ENCODE measurements around the gene TRMT6. TPM values are rescaled to one million over a fixed set of nuclear protein-coding genes. Genes with fewer than 3 reads are reported as not detected.

Gene TRMT6
- total RNA-seq, 1 experiment from 2014 or later, result 16.2 TPM

GRCh38 chr20:5969940-5970339 is 19.6 kb upstream of the TRMT6 start:
- no peaks in the 10 kb centered on the region for H4K20me1 ChIP-seq (ENCODE audit: insufficient read depth)
- no peak overlapping the region for H3K4me3 ChIP-seq
- H3K9me3 ChIP-seq (ENCODE audit: insufficient read depth, low read depth), result no peaks in the 10 kb centered on the region
- no TSS peak for BruUV-seq (replicated peaks)
- H3K4me1 ChIP-seq (replicated peaks; ENCODE audit: insufficient read depth), result 0 out of 2 replicates have a peak, but pooled peaks cover 4% of the 10 kb centered on the region
- H3F3A ChIP-seq (ENCODE audit: insufficient read depth, low read depth), result no peaks in the 10 kb centered on the region
- CTCF ChIA-PET, result no interaction called here
- H3K9me2 ChIP-seq (ENCODE audit: insufficient read depth), result no peaks in the 10 kb centered on the region
- TF ChIP-seq, protein P1, sequence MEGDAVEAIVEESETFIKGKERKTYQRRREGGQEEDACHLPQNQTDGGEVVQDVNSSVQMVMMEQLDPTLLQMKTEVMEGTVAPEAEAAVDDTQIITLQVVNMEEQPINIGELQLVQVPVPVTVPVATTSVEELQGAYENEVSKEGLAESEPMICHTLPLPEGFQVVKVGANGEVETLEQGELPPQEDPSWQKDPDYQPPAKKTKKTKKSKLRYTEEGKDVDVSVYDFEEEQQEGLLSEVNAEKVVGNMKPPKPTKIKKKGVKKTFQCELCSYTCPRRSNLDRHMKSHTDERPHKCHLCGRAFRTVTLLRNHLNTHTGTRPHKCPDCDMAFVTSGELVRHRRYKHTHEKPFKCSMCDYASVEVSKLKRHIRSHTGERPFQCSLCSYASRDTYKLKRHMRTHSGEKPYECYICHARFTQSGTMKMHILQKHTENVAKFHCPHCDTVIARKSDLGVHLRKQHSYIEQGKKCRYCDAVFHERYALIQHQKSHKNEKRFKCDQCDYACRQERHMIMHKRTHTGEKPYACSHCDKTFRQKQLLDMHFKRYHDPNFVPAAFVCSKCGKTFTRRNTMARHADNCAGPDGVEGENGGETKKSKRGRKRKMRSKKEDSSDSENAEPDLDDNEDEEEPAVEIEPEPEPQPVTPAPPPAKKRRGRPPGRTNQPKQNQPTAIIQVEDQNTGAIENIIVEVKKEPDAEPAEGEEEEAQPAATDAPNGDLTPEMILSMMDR (conservative IDR thresholded peaks at IDR 0.05), result no peak
- no peak for TF ChIP-seq EZH2 (IDR thresholded peaks at IDR 0.05; ENCODE audit: low read depth)
- no peak overlapping the region for H2AFZ ChIP-seq
- H3K79me2 ChIP-seq (ENCODE audit: low read depth), result no peaks in the 10 kb centered on the region
- intact Hi-C loops (cut with micrococcal nuclease; ENCODE audit: unreplicated experiment), result no loop called here
- H3K27me3 ChIP-seq (ENCODE audit: insufficient read depth, low read depth), result no peaks in the 10 kb centered on the region
- no peak overlapping the region for H3K4me2 ChIP-seq
- POLR2A ChIA-PET (ENCODE audit: unreplicated experiment), result no interaction called here
- no peak overlapping the region for H3K27ac ChIP-seq
- H3K36me3 ChIP-seq (ENCODE audit: low read depth), result peaks cover 10% of the 10 kb centered on the region
- DNase-seq, result no peak

DNA sequence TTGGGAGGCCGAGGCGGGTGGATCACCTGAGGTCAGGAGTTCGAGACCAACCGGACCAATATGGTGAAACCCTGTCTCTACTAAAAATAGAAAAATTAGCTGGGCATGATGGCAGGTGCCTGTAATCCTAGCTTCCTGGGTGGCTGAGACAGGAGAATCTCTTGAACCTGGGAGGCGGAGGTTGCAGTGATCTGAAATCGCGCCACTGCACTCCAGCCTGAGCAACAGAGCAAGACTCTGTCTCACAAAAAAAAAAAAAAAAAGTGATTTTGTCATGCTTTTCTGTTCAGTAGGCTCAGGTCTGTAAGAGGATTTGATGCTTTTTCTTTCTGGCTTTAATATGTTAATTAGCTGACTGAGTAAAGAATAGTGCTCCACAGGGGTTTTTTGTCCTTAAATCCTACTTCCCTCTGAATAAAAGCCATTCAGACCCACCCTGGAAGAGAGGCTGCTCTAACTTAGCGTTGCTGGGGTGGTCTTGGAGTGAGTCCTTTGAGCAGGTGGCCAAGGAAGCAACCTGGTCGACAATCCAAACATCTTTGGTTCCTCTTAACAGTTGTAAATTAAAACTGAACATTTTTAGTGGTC is 19.1 kb upstream of the TRMT6 start:
- intact Hi-C loops (cut with micrococcal nuclease; ENCODE audit: unreplicated experiment), result no loop called here
- Histone ChIP-seq H3K9me2 (ENCODE audit: insufficient read depth) (no peaks in the 10 kb centered on the region), H3K79me2 (ENCODE audit: low read depth) (no peaks in the 10 kb centered on the region), H3K4me2 (no peak overlapping the region), H4K20me1 (ENCODE audit: insufficient read depth) (no peaks in the 10 kb centered on the region), H3K27me3 (ENCODE audit: insufficient read depth, low read depth) (no peaks in the 10 kb centered on the region), H3K4me3 (no peak overlapping the region), H3K27ac (no peak overlapping the region), H2AFZ (no peak overlapping the region), H3K36me3 (ENCODE audit: low read depth) (peaks cover 10% of the 10 kb centered on the region), H3K4me1 (replicated peaks; ENCODE audit: insufficient read depth) (0 out of 2 replicates have a peak, but pooled peaks cover 4% of the 10 kb centered on the region), H3F3A (ENCODE audit: insufficient read depth, low read depth) (no peaks in the 10 kb centered on the region), H3K9me3 (ENCODE audit: insufficient read depth, low read depth) (no peaks in the 10 kb centered on the region)
- ChIA-PET POLR2A (ENCODE audit: unreplicated experiment) (no interaction called here), CTCF (no interaction called here)
- BruUV-seq (replicated peaks), result no TSS peak
- no peak for DNase-seq
- TF ChIP-seq, protein P1 (conservative IDR thresholded peaks at IDR 0.05), result no peak
- TF ChIP-seq EZH2 (IDR thresholded peaks at IDR 0.05; ENCODE audit: low read depth), result no peak

- POLR2A ChIA-PET (ENCODE audit: unreplicated experiment), result no interaction called here
- peaks cover 10% of the 10 kb centered on the region for H3K36me3 ChIP-seq (ENCODE audit: low read depth)
- no peak for DNase-seq
- CTCF ChIA-PET, result no interaction called here
- H3K27me3 ChIP-seq (ENCODE audit: insufficient read depth, low read depth), result no peaks in the 10 kb centered on the region
- no peaks in the 10 kb centered on the region for H3K79me2 ChIP-seq (ENCODE audit: low read depth)
- no peak for TF ChIP-seq EZH2 (IDR thresholded peaks at IDR 0.05; ENCODE audit: low read depth)
- TF ChIP-seq, protein P1 (conservative IDR thresholded peaks at IDR 0.05), result no peak
- no peaks in the 10 kb centered on the region for H4K20me1 ChIP-seq (ENCODE audit: insufficient read depth)
- intact Hi-C loops (cut with micrococcal nuclease; ENCODE audit: unreplicated experiment), result no loop called here
- no peak overlapping the region for H3K4me2 ChIP-seq
- no TSS peak for BruUV-seq (replicated peaks)
- H3K9me2 ChIP-seq (ENCODE audit: insufficient read depth), result no peaks in the 10 kb centered on the region
- H3K4me1 ChIP-seq (replicated peaks; ENCODE audit: insufficient read depth), result 0 out of 2 replicates have a peak, but pooled peaks cover 4% of the 10 kb centered on the region
- H3K27ac ChIP-seq, result no peak overlapping the region
- no peaks in the 10 kb centered on the region for H3K9me3 ChIP-seq (ENCODE audit: insufficient read depth, low read depth)
- H3K4me3 ChIP-seq, result no peak overlapping the region
- no peak overlapping the region for H2AFZ ChIP-seq
- H3F3A ChIP-seq (ENCODE audit: insufficient read depth, low read depth), result no peaks in the 10 kb centered on the region
Measured at GRCh38 chr20:5968462-5968861, 18.1 kb upstream of the TRMT6 start.

Measured in PC-9 (cell line).